Lower lobe of right lung (tissue), 2 donors: ENCODE results near the gene ZNF641. TPM values are rescaled to one million over a fixed set of nuclear protein-coding genes. Genes with fewer than 3 reads are reported as not detected.

Source experiments
- ATAC-seq, 2 donors: fragments of 200-7000 bp; cut with Tn5 transposase; one replicate each; pipeline ENCODE4 v1.9.1; 2020 to 2022; ENCODE audit warnings: mild to moderate bottlenecking in 2 of 2, moderate library complexity in 2 of 2
- DNase-seq: peaks from one replicate; pipeline ENCODE4 v3.0.0-alpha.2; 2020
- H3K27ac ChIP-seq: fragments of 200-600 bp; one replicate; pipeline ENCODE4 v1.8.0; 2022
- H3K27me3 ChIP-seq: fragments of 200-600 bp; one replicate; pipeline ENCODE4 v1.8.0; 2022; ENCODE audit warnings: low read depth
- H3K36me3 ChIP-seq: fragments of 200-600 bp; one replicate; pipeline ENCODE4 v1.8.0; 2022; ENCODE audit warnings: mild to moderate bottlenecking
- H3K4me1 ChIP-seq: fragments of 200-600 bp; one replicate; pipeline ENCODE4 v1.8.0; 2022
- H3K4me3 ChIP-seq: fragments of 200-600 bp; one replicate; pipeline ENCODE4 v1.8.0; 2022; ENCODE audit warnings: mild to moderate bottlenecking
- H3K9me3 ChIP-seq: fragments of 200-600 bp; one replicate; pipeline ENCODE4 v1.8.0; 2022
- CTCF ChIP-seq: fragments of 200-600 bp; IDR thresholded peaks from one replicate; pipeline ENCODE4 v1.8.0; 2022; ENCODE audit warnings: antibody characterized with exemption, mild to moderate bottlenecking
- intact Hi-C: fragments of 100-400 bp; cut with DNase I; formaldehyde crosslinking; loops from one replicate; pipeline ENCODE4 v1.11.0; 2022
- long read RNA-seq: library from polyadenylated mRNA; unstranded; transcript quantifications from one replicate; pipeline ENCODE4 v2.0.0, GENCODE V29; 2021
- total RNA-seq: library from RNA; stranded (reverse); fragmentation: NEBNext Ultra II Directional; extraction: Animal tissue kit (Norgen Biotek cat#: 25700); gene quantifications from one replicate; pipeline ENCODE4 v1.2.1, GENCODE V29; 2021
- donor health status: DM: no; HTN: yes; CAD: no; lungs with severe emphysema.

Gene ZNF641
- 27.3 TPM for total RNA-seq
- long read RNA-seq, full-length matches to known transcripts: 9 of 17 reads
- long read RNA-seq, partial matches to known transcripts: 4 of 17 reads
- long read RNA-seq, other reads (novel, unspliced or antisense): 4 of 17 reads

- TF ChIP-seq CTCF: no peak
- intact Hi-C loops: no loop called here
These were observed at the start of gene ZNF641 for GRCh38 chr12:48350249-48351021. TSS of gene ZNF641 (minus strand) at chr12:48350919. CDS start at chr12:48348090, 2,829 bp downstream.

GRCh38 chr12:48390026-48390425 lies 39.3 kb upstream of the ZNF641 start:
- DNase-seq (no peak), ATAC-seq (no peak)
- no peaks in the 10 kb centered on the region for H3K36me3 ChIP-seq
- intact Hi-C loops: no loop called here
- TF ChIP-seq CTCF: no peak
- H3K27me3 ChIP-seq: no peaks in the 10 kb centered on the region
- H3K9me3 ChIP-seq: no peaks in the 10 kb centered on the region
- no peak overlapping the region for H3K4me3 ChIP-seq
- no peaks in the 10 kb centered on the region for H3K4me1 ChIP-seq
- H3K27ac ChIP-seq: no peak overlapping the region

More at GRCh38 chr12:48350249-48351021, at the start of gene ZNF641:
- Histone ChIP-seq H3K27ac (peak within 1 kb of the TSS; percentile 92), H3K36me3 (peaks cover 25% of the 10 kb centered on the region), H3K9me3 (no peaks in the 10 kb centered on the region), H3K4me3 (peak within 1 kb of the TSS; percentile 78), H3K4me1 (peaks cover 16% of the 10 kb centered on the region), H3K27me3 (no peaks in the 10 kb centered on the region)
- ATAC-seq (peak; percentile 97), DNase-seq (peak; percentile 89)

- Histone ChIP-seq H3K36me3 (no peaks in the 10 kb centered on the region), H3K27me3 (no peaks in the 10 kb centered on the region), H3K4me1 (no peaks in the 10 kb centered on the region), H3K9me3 (no peaks in the 10 kb centered on the region), H3K27ac (no peak overlapping the region), H3K4me3 (no peak overlapping the region)
- ATAC-seq (no peak), DNase-seq (no peak)
- no peak for TF ChIP-seq CTCF
- intact Hi-C loops: no loop called here
These were observed 38.7 kb upstream of the ZNF641 start for GRCh38 chr12:48389409-48389808.

- H3K9me3 ChIP-seq: no peaks in the 10 kb centered on the region
- DNase-seq (no peak), ATAC-seq (no peak)
- H3K4me3 ChIP-seq: no peak overlapping the region
- no peak for TF ChIP-seq CTCF
- H3K27me3 ChIP-seq: no peaks in the 10 kb centered on the region
- no peaks in the 10 kb centered on the region for H3K4me1 ChIP-seq
- H3K27ac ChIP-seq: no peak overlapping the region
- H3K36me3 ChIP-seq: no peaks in the 10 kb centered on the region
- intact Hi-C loops: no loop called here
These were observed 38.2 kb upstream of the ZNF641 start for GRCh38 chr12:48388938-48389337.

- DNase-seq: no peak
- Histone ChIP-seq H3K4me1 (no peaks in the 10 kb centered on the region), H3K4me3 (no peak overlapping the region), H3K27me3 (no peaks in the 10 kb centered on the region), H3K9me3 (no peaks in the 10 kb centered on the region), H3K27ac (no peak overlapping the region), H3K36me3 (no peaks in the 10 kb centered on the region)
- TF ChIP-seq CTCF: no peak
- no peak for ATAC-seq
- intact Hi-C loops: no loop called here
These were observed 37.7 kb upstream of the ZNF641 start for GRCh38 chr12:48388460-48388859.
